Activated T-helper 1 cell treated with anti-CD3 and anti-CD28 coated beads, Interleukin-2, amount 50 U/mL, for 16 hours (primary cell): ENCODE results near the gene RNU2-63P.
"Not testable (repeated sequence)": the region's sequence is repeated elsewhere in the genome, so short reads cannot be mapped to it uniquely, and the experiment has no call there.

Source experiments
- DNase-seq, 2 donors: peaks; one replicate each; pipeline ENCODE4 v3.0.0-alpha.2; 2020; ENCODE audit warnings: low read depth in 1 of 2, low spot score in 1 of 2

The RNU2-63P gene

DNA sequence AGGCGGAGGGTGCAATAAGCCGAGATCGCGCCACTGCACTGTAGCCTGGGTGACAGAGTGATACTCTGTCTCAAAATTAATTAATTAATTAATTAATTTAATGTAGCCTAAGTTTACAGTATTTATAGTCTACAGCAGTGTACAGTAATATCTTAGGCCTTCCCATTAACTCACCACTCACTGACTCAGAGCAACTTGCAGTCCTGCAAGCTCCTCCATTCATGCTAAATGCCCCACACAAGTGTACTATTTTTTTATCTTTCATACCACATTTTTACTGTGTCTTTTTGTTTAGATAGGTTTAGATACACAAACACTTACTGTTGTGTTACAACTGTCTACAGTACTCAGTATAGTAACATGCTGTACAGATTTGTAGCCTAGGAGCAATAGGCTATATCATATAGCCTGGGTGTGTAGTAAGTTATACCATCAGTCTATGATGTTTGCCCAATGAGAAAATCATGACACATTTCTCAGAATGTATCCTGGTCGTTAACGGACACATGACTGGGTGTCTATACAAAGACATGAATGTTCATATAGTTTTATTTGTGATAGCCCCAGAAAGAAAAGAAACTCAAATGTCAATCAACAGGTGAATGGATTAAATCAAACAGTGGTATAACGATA lies 15.8 kb upstream of the RNU2-63P start:
- DNase-seq = no peak

DNA sequence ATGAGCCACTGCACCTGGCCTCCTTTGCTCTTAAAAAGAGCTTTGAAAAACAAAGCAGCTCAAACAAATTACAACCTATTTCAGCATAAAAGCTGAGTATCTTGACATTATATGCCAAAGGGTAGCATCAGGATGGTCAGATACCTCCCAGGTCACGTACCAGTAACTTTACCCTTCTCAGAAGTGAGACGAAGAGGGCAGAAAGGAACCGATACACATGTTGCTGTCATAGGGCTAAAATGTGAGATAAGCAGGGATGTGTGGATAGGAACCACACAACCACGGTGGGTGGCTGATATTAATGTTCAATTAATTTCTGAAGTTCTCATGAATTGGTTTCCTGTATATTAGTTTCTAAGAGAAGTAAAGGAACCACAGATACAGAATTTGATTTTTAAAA lies 12.6 kb upstream of the RNU2-63P start:
- no peak for DNase-seq

DNA sequence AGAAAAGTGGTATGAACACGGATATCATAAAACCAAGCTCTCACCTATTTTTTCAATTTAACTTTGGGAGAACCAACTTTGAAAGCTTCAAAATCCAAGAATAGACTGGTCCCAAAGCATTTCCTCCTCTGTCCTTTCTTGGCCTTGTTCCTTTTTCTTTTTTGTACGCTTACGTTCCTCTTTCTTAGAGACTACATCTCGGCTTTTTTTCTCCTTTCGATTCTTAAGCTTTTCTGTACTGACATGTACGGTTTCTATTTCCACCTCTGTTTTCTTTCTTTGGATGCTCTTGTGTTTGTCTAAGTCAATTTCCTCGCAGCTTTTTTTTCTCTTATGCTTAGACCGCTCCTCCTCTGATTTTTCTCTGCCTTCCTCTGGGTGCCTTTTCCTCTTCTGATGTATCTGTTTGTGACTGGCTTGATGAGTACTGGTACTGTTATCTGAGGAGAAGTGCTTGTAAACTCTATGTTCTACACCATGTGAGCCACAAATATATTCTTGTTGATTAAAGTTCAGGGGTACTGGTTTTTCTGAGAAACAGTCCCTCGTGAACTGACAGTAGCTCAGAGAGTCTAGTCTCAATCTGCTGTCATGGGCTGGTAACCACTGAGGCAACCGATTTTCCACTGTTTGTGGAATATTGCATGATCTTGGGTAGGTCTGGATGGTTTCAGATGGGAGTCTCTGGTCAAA lies 11.5 kb upstream of the RNU2-63P start:
- DNase-seq = no peak

DNA sequence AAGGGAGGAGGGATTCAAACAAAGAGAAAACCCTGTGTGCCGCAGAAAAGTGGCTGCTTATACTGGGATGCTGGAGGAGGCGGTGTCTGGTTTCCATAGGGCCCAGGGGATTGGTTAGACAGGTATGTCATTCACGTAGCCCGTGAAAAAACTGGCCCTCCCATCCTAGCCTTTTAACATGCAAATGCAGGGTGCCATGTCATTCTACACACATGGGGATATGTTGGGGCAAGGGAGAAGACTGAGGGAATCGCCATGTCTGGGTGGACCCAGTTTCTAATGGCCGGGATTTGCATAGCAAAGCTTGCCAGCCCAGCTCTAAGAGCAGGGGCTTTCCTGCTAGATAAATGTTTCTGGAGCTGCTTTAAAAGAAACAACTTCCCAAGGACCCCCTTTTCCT lies 8.2 kb upstream of the RNU2-63P start:
- no peak for DNase-seq

DNA sequence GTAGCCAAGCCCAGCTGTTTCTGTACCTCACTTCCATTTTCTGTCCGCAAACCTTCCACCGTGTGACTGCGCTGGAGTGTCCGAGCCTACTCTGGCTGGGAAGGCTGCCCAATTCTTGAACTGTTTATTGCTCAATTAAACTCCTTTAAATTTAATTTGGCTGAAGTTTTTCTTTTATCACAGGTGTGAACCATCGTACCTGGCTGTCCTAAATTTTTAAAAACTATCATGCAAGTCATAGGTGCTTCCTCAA lies 6.2 kb upstream of the RNU2-63P start:
- no peak for DNase-seq

DNA sequence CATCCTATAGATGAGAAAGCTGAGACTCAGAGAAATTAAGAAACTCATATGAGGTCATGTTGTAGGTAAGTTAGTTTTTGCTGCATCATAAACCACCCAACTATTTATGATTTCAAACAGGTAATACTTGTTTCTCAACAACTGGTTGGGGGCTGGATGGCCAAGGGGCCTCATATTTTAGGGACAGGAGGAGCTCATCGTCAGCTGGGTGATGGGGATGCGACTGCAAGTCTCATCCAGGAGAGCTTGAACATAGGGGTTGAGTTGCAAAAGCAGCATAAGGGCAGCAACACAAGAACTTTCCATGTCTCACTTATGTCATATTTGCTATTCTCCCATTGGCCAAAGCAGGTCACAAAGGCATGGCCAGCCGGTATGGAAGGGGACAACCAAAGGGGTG lies 3.6 kb upstream of the RNU2-63P start:
- DNase-seq = no peak

DNA sequence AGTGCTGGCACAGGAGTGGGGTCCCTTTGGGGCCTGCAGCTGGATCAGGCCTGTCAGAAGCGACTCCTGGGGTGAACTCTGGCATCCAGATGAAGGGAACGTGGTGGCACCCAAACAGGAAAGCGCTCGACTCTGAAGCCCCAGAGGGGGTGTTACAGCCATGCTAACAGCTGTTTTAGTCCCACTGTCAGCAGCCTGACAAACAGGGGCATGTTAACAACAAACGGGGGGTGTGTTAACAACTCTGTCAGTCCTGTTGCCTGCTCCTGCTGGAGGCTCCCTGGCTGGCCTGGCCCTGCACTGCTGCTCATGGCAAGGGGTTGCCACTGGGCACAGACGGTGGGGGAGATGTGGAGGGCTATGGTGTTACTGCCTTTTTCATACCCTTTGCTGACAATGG lies 2.6 kb upstream of the RNU2-63P start:
- no peak for DNase-seq

DNA sequence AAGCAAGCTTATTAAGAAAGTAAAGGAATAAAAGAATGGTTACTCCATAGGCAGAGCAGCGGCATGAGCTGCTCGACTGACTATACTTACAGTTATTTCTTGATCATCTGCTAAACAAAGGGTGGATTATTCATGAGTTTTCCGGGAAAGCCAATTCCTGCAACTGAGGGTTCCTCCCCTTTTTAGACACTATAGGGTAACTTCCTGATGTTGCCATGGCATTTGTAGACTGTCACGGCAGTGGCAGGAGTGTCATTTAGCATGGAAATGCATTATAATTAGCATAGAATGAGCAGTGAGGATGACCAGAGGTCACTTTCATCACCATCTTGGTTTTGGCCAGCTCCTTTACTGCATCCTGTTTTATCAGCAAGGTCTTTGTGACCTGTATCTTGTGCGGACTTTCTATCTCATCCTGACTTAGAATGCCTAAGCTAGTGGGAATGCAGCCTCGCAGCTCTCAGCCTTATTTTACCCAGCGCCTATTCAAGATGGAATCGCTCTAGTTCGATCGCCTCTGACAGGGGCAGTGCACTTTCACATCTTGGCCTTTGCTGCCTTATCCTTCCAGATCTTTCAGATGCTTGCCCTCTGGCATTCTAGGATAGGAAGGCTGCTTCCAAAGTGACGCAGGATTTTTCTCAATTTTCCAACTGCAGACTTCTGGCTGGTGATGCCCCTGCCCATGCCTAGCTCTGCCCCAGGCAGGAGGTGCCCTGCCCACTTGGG lies 1.9 kb upstream of the RNU2-63P start:
- DNase-seq = not testable (repeated sequence)

DNA sequence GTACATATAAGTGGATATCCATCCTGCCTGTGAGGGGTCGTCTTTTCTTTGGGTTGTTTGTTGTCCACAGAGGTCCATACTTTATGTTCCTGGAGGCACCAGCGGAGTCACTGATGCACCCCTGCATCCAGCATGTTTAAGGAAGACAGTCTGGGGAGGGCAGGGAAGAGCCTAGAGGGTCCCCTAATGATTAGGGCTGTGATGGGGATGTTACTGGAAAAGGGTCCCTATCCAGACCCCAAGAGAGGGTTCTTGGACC lies 1.4 kb upstream of the RNU2-63P start:
- DNase-seq = not testable (repeated sequence)

DNA sequence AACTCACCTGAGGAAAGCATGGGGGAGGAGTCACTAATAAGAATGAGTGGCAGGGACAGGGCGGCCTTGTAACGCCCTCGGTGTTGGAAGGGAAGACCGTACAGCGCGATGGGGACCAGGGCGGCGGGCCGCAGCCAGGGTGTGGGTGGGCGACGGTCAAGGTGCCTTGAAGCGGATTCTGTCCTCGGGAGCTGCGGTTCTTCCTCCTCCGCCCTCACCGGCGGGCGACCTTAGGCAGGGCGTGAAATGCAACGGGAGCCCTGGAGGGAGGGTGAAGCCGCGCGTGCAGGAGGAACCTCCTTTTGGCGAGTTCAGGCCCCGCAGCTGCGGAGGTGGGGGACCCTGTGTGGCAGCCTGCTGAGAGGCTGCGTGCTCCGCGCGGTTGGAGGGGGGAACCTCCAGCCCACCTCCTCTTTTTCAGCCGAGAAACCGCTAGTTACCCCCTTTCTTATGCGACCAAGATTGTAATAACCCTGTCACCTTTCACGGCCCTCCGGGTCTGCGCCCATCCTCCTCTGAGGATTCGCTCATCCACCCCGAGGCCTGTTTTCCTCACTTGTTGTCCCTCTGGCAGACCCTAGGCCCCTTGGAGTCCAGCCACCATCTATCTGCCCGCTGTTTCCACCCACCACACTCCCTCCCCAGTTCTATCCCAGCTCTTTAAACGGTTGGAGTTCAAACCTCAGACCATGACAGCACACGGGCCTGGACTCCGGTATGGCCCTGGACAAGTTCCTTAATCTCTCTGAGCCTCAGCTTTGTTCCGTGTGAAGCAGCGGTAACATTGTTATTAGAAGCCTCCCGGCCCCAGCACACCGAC lies 823 bp upstream of the RNU2-63P start:
- peak; percentile 14 to 32 for DNase-seq

DNA sequence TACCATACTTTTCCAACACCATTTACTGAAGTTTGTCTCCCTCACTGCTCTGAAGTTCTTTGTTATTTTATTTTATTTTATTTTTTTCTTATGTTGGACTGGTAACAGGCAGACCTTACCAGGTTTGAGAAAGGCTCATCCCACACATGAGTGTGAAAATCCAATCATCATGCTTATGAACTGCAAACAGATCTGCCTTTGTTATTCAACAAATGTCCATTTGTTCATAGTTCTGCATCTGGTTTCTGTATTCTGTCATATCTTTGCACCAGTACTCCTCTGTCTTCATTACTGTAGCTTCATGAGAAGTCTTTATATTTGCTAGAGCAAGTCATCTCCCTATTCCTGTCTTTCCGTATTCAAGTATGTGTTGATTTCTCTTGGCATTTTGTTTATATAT lies 5.3 kb downstream of the RNU2-63P start:
- DNase-seq = no peak

DNA sequence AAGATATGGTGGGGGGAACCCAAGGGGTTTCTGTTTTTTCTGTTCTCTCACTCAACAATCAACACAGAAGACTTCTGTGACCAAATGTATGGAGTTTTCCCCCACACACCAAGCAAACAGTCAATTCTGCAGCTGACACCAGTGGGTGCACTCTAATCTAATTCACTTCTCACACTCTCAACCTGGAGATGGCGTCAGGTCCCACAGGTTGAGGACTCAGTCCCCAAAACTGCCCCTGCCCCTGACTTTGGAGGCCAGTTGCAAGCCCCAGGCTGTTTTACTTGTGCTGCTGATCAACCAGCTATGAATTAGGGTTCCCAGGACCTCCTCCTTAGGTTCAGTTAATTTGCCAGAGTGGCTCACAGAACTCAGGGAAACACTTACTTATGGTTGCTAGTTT lies 6.2 kb downstream of the RNU2-63P start:
- DNase-seq = no peak

DNA sequence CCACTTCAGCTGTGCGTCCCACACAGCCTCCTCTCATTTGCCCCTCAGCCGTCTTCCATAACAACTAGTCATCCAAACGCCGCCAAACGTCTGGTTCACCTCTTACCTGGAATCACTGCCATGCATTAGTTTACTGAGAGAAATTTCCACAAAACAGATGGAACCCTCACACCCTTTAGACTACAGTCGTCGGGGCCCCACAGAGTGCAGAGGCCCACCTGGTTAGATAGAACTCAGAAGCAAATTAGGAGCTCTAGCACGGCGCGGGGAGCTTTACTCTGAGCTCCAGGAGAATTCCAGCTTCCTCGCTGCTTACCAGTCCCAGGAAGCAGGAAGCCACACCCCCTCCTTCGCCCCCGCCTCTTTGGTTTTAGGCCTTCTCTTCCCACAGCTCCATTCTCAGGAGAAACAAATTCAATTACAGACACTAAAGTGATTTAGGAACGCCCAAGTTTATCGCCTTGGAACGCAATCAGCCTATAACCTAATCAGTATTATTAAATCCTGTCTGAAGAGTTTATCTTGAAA lies 9.4 kb downstream of the RNU2-63P start:
- no peak for DNase-seq

DNA sequence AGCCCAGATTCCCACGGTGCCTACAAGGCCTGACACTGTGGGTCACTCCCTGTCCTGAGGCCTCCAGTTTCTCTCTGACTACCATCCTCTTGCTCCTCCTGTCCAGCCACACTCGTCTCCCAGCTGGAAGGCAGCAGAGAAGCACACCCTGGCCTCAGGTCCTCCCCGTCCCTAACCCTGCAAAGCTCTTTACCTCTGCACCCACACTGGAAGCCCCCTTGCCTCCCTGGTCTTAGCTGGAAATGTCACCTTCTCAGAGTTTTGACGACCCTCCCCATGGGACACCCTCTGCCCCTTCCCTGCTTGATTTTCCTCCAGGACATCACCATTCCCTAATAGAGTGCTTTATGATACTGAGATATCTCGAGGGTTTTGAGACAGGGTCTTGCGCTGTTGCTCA lies 10.6 kb downstream of the RNU2-63P start:
- no peak for DNase-seq

DNA sequence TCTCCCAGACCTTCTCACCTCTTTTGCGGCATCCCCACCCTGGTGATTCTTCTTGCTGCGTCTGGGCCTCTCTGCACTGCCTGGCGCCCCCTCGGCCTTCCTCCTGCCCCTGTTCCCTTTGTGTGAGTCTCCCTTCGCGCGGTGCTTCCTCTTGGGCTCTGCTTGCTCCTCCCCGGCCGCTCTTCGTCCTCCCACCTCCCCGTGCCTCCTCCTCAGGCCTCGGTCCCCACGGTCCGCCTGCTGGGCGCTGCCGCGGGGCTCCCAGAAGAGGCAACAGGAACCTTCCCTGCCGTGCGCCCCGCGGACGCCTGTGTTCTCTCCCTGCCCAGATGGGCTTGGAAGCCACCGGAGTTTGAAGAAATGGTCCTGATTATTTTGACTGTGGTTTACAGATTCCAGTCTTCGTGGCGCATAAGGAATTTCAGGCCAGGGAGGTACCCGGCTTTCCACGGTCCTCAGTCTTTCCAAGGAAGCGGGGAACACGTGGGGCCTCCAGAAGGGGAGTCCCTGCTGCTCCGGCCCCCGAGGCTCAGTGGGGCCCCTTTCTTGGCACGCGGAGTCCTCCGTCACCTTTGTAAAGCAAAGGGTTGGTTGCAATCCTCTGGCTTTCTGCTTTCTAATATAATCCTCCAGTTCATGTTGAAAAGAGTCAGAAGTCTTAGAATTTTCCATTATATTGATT lies 13.1 kb downstream of the RNU2-63P start:
- DNase-seq = no peak

DNA sequence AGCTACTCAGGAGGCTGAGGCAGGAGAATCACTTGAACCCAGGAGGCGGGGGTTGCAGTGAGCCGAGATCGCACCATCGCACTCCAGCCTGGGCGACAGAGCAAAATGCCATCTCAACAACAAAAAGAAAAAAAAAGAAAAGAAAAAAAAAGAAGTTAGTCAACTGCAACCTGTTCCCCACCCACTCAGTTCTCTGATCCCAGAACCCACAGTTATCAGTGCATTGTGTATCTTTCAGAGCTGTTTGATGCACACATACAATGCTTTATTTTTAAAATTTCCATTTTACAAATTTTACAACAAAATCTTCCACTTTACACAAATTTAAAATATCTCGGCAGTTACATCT lies 14.0 kb downstream of the RNU2-63P start:
- no peak for DNase-seq

DNA sequence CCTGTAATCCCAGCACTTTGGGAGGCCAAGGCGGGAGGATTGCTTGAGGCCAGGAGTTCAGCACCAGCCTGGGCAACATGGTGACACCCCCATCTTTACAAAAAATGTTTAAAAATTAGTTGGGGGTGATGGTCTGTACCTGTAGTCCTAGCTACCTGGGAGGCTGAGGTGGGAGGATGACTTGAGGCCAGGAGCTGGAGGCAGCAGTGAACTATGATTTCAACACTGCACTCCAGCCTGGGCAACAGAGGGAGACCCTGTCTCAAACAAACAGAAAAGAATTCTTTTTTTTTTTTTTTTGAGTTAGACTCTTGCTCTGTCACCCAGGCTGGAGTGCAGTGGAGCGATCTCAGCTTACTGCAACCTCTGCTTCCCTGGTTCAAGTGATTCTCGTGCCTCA lies 15.9 kb downstream of the RNU2-63P start:
- not testable (repeated sequence) for DNase-seq

DNA sequence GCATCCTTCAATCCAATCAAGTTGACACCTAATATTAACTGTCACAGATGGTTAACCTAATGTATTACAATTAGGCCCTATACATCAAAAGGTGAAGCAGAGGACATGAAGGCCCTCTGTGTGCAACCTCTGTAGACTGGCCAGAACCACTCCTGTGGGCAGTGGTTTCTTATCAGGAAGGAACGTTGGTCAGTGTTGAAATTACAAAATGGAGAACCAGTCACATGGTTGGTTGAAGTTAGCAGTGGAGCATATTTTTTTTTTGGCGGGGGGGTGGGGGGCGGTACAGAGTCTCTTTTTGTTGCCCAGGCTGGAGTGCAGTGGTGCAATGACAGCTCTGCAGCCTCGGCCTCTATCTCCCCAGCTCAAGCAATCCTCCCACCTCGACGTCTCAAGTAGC lies 19.8 kb downstream of the RNU2-63P start:
- DNase-seq = no peak

DNA sequence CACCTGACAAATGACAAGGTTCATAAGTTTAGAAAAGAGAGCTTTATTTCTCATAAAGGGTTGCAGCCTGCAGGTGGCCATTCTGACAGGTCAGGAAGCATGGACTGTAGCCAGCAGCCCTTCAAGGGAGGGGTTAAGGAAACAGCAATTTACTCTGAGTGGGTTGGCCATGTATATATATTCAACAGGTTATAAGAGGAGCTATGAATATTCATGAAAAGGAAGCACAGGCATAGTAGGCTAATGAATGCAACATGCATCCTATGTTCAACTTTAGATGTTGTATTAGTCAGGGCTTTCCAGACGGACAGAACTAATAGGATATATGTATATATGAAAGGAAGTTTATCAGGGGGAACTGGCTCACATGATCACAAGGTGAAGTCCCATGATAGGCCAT lies 20.6 kb downstream of the RNU2-63P start:
- no peak for DNase-seq

DNA sequence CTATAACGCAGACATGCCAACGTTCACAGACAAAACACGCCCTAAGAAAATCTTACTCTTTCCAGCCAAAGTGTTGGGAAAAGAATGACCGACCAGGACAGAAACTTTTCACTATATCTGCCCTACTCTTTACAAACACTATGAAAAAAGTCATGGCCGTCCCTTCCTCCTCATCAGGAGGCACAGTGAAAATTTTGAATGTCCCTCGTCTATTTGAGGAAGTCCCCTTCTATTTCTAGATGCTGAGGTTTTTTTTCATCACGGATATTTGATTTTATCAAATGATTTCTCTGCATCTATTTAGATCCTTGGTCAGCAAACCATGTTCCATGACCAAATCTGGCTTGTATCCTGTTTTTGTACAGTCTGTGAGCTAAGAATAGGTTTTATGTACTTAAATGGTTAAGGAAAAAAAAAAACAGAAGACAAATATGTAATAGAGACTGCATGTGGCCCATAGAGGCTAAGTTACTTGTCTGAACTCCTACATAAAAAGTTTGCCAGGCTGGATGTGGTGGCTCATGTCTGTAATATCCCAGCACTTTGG lies 22.0 kb downstream of the RNU2-63P start:
- not testable (repeated sequence) for DNase-seq

DNA sequence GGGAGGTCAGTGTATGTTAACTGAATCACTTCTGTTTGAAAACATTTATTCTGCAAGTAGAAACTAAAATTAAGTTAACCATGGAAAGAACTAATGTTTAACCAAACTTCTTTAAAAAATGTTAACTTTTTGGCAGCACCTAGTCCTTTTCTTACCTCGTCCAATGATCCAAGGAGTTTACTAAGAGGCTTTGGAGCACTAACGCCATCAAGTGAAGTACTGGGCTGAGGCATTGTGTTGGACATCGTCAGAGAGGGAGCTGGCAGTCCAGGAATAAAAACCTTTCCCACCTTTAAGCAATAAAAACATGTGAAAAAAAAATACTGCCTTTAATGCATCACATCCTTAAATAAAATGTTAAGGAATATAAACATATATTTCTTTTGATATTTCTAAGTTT lies 23.8 kb downstream of the RNU2-63P start:
- not testable (repeated sequence) for DNase-seq
